Islet of Langerhans (tissue), 1 donor: Measurements from ENCODE around the gene ZIC4.

Experiments used
- FAIRE-seq: peaks from one replicate; lab custom pipeline; 2011; peaks lifted over from hg19 to GRCh38; lab: Jason Lieb, UNC

ZIC4 gene

DNA sequence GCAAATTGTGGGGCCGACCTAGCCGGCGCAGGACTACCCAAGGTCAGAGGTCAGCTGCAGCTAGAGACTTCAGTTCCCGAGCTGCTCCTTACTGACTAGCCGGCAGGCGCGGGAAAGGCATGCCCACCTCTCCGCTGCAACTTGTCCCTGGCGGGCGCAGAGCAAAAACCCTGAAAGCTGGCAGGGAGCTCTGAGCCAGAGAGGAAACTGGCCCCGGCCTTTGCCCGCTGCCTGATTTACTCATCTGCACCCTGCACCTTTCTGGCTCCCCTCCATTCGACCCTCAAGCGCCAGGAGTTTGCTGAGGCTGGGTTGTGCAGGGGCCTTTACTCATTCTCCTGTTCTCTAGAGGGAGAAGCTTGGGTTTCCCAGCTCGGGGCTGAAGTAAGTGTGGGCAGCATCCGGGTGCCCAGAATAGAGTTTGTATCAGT is 1.5 kb downstream of the ZIC4 start:
- no peak for FAIRE-seq

DNA sequence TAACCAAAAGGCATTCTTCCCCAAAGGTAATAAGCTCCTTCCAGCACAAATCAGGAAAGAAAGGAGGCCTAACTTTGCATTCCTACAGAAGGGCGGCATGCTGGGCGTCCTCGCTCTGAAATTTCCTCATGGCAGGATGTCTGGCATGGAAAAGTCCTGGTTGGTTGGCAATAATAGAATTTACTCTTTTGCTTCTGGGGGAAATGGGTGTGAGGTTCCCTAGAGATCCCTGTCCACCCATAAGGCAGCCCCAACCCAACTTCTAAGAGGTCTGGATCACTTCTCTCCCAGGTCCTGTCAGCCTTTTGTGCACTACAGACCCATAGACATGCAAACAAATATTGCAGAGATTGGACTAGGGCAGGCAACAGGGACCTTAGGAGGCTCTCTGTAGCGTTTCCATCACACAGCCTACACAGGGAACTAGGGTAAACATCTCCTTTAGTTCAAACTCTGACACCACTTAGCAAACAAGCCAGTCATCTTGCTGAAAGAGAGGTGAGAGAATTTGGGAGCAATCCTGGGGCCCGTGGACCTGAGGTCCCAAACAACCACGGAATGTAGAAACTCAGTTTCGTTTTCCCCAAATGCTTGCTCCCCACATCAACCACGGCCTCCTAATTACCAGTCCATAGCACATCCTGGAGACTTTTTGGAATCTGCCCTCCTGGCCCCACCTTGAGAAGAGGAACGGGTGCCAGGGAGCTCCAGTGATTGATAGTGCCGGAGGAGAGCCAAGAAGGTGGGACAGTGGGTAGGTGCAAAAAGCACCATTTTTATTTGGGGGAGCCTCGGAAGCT is 2.1 kb downstream of the ZIC4 start:
- FAIRE-seq = no peak

DNA sequence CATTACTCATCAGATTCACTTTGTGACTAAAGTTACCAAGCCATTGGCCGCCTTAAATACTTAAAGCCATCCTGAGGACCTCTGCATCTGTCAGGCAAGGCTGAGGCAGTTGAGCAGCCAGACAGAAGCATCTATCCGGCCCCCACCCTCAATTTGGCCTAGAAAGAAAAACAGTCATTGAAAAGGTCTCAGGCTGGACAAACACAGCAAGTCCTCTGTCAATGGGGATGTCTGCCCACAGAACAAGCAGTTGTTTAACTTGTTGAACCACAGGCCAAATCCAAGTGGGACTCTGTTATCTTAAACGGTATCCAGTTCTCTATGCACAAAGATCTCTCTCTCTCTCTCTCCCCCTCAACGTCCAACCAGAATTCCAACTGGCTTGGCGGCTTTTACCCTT is 2.8 kb downstream of the ZIC4 start:
- no peak for FAIRE-seq

DNA sequence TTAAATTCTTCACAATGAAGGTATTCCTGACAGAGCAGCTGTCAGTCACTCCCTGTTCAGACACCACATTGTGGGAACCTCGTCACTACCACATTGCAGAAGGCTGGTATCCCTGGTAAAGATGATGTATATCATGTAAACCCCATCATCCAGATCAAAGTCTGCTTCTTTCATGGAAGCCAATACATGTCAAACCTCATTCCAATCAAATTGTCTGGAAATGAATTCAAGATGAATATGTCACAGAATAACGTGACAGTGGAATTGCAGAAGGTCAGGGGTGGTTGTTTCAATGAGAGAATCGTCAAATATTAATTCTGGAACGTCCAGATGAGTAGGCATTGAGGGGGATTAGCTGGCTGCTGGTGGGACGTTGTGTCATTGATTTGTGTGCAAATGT is 4.2 kb downstream of the ZIC4 start:
- no peak for FAIRE-seq

DNA sequence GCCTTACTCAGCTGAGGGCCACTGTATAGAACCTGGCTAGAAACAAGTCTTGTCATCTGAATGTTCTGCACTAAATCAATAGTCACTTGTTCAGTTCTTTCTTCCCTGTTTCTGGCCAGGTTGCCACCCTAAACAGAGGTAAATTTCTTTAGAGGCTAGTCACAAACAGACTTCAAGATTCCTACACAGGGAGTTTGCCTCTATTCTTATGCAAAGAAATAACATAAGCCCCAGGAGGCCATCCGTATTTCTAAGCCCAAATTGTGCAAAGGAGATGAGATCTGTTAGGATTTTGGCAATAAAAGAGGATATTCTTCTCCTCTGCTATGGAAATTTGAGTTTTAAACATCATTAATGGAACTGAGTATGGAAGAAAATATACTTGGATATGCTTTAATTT is 4.9 kb downstream of the ZIC4 start:
- no peak for FAIRE-seq

DNA sequence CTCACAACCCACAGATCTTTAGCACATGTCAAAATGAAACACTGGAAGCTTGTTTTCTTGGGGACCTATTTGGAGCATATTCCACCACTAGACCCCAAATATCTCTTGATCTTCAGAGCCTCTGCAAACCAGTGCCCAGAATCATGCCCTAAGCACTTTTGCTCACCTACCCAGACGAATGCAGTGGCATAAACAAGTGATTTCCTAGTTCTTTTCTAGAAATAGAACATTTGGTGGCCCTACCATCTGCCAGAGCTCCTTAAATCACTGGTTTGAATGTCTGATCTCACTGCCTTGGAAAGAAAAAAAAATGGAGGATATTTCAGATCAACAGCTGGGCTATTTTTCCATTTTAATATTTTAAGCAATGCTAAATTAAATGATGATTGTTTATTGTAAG is 5.3 kb downstream of the ZIC4 start:
- no peak for FAIRE-seq

DNA sequence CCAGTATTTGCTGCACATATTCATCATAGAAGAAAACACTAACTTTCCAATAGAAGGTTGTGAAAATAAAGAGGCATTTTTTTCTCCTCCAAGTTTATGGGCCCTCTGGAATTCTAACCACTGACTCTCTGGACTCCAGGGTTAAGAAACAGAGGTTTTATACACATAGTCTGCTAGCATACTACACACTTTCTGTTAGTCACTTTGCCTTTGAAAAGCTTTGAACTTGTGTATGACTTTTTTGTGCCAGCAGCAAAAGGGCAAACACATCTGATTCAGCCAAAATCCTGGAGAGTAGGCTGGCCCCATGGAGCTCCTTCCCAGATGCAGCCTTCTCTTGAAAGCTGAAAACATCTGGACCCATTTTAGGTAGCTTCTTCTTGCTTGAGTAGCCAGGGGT is 6.2 kb downstream of the ZIC4 start:
- FAIRE-seq = no peak

DNA sequence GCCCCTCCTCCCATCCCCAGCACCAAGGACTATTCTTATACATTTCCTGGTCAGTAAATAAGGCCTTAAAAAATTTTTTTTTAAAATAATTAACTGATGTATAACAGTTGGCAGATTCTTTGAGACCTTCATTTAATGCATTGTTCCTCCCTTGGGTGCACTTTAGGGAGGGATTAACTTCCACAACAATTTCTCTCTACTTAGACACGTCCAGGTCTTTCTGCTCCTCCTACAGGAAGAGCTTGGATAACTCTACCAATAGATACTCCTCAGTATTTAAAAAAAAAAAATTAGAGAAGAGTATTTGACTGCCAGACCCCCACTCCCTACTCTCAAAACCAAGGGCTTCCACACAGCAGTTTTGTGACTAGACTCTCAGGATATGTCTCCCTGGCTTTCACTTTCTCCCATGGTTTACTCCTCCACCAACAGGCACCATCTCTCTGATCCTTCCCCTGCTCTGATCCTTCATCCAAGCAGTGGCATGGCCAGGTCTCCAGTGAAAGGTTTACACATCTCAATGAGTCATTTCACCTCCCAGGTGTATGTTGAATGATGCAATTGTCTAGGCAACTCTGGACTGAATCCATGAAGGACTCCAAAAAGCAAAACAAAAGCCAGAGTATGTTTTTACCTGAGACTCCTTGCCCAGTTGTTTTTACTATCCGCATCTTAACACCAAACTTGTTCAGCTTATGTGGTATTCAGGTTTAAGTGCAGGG is 7.4 kb downstream of the ZIC4 start:
- FAIRE-seq = no peak

DNA sequence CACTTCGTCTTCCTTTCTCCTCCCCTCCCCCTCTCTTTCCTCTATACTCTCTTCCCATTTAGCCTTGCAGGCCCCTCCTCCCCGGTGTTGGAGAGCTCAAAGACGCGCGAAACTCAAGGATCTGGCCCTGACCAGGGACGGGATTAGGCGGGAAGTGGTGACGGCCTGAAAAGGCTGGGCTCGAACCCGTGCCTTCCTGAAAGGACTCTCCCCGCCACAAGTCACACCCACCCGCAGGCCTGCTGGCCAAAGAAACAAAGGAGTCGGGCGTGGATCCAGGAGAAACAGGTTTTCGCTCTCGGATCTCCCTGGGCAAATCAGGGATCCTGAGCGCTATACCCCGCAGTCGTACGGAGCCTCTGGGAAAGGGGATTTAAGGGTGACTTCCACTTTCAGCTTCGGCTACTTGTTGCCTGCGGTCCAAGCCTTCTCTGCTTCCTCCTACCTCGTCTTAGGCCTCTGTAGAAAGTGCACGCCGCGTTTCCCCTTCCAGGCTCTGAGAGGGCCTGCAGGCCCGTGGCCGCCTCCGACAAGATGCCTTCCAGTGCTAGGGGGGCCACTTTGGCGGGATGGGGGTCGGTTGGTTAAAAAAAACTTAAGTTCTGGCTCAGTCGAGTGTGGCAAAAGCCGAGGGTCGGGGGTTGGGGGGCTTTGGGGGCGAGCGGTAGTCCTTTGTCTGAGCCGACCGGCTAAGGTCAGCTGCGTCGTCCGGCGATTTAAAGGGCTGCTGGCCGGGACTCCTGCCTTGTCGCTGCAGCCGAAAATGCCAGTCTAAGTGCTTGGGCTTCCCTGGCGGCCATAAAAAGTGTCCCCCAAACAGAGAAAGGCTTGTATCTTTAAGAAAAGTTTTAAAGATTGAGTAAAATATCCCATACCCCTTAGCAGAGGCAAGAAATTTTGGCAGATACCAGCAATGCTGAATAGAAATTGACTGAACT is 8.2 kb downstream of the ZIC4 start:
- FAIRE-seq = no peak

DNA sequence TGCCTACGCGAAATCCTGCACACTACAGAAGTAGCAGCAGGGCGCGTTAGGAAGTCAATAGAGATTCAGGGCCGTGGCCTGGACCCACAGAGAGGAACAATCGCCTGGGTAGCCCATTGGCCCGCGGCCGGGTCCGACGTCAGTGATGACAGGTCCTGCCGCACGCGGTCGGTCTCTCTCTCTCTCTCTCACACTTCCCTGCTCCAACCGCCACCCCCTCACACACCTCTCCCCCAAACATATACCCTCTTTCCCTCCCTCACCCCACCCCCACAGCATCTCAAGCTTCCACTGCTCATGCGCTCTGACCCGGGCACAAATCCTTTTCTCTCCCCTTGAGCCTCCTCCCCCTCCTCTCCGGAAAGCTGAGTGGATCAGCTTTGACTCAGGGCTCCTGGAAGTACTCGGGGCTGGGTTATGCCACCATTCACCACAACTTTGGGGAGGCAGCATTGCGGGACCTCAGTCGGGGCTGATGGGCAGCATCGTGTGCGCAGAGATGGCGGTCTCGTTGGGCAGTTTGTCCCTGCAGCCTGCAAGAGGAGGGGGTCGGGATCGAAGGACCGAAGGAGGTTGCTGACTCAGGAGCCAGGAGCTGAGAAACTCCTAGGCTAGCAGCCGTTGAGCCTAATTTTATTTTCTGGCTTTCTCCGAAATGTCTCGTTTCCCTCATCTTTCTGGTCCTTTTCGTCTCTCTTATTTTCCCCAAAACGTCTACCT is 9.0 kb downstream of the ZIC4 start:
- no peak for FAIRE-seq

DNA sequence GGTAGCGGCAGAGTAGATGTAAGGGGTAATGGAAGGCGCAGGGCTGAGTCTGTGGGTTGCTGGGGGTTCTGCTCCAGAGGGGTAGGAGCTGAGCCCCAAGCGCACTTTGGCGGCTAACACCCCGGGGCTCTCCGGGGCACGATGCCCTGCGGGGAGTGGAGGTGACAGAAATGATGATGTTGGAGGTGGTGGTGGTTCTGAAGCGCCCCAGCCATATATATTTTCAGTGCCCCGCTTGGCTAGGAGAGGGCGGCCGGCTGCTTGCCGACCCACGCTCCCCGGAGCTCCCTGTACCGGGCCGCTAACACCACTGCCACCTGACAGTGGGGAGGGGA is 9.7 kb downstream of the ZIC4 start:
- FAIRE-seq = no peak

DNA sequence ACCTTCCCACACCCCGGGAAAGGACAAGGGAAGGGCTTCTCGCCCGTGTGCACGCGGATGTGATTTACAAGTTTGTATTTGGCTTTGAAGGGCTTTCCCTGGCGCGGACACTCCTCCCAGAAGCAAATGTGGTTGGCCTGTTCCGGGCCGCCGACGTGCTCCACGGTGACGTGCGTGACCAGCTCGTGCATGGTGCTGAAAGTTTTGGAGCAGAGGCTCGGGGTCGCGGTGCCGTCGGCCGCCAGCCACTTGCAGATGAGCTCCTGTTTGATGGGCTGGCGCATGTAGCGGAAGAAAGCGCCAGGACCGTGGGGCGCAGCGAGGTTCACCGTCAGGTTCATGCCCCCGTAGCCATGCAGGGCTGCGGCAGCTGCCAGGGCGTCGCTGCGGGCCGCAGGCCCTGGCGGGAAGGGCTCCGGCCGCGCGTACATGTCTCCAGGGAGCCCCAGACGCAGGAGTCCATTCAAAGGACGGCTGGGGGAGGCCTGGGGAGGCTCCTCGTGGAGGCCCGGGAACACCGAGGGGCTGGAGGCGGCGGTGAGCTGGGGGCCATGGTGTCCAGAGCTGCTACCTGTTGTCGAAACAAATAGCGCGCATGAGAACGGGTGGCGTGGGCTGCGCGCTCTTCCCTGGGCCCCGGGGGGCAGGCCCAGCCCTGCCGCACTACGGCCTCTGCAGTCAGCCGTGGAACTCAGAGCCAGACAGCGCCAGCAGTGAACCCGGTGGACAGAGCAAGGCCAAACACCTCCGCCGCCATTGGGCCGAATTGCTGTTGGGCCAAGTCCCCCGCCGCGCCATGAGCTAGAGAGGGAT is 10.2 kb downstream of the ZIC4 start:
- FAIRE-seq = no peak

DNA sequence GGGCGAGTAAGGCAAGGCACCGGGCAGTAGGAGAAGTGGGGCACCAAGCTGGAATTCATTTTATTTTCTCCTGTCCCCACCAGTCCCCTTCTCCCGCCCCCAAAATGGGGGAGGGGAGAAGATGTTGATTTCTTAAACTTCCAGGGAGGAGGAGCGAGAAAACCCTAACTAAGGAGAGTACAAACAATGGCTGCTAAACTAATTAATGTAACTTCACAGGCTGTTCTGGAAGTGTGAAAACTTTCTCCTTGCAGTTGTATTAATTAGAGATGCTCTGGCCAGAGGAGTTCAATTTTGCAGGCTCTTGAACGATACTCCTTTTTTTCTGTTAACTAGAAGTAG is 11.5 kb downstream of the ZIC4 start:
- FAIRE-seq = no peak

DNA sequence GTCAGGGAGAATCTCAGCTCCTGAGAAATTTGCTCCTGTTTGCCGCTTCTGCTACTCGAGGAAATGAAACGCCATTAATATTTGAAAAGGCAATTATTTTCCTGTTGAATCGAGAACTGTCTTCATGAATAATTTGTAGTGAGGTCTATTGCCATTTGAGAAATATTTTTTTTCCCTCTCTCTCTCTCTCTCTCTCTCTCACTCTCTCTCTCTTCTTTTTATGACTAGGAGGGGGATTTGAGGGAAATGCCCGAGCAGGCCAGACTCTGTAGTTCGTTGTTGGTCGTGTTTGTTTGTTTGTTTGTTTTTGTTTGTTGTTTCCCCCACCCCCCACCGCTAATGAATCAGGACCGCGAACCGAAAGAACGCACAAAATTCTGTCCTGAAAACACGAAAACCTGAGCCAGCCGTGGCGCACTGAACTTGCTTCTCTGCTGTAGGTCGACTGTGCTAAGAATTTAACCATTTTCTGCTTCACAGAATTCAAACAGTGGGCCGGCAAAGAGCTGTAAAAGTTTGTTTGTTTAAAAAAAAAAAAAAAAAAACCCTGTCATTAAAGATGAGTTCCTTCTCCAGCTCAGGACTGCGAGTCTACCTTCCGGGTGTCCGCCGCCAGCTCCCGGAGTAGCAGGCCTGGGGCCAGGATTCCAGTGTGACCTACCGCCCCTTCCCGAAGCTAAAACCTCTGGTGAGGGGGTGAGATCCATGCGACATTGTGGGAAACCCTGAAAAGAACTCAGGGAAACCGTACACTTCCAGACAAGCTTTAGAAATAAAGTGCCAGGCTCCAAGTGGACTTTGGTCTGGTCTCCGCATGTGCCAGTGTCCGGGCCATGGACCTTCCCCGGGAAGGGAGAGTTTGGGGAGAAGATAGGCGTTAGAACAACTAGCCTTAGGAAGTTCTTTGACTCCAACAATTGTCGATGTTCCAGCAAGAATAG is 12.1 kb downstream of the ZIC4 start:
- no peak for FAIRE-seq

DNA sequence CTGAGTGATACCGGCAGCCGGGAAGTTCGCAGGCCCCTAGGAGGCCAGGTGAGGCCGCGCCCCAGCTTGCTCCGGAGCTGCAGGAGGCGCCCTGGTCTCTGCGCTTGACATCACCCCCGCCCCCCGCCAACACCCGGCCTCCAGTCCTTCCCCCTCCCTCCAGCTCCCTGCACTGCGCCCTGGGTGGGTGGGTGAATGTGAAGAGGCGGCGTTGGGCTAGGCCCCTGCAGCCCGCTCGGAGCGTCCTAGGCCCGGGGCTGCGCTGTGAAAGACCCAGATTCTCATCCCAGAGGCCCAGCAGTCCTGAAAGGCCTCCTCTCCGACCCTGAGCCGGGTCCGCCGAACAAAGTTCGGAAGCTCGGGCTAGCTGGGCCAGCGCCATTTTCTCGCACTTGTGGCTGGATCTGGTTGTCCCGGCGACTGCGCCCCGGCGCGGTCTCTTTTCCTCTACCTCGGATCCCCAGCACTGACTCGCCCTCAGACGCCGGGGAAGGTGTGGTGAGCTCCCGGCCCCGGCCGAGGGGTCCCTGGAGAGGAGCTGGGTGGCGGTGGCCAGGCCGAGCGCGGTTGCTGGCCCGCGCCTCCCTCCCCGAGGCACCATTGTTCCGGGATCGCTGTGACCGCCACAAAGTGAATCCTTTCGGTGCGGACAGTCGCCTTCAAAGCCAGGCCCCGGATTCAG is 12.9 kb downstream of the ZIC4 start:
- FAIRE-seq = no peak

DNA sequence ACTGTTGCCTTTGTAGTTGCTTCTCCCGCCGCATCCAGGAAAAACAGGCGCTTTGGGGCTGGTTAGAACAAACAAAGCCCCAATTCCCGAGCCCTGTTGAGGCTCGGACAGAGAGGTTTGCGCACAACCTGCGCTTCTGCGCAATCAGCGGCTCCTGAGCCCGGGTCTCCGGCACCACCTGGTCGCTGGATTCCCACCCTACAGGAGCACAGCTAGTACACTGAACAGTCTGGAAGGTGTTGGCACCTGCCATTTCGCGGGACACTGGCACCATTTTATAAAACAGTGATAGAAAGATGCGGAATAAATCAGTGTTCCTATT is 13.8 kb downstream of the ZIC4 start:
- no peak for FAIRE-seq

DNA sequence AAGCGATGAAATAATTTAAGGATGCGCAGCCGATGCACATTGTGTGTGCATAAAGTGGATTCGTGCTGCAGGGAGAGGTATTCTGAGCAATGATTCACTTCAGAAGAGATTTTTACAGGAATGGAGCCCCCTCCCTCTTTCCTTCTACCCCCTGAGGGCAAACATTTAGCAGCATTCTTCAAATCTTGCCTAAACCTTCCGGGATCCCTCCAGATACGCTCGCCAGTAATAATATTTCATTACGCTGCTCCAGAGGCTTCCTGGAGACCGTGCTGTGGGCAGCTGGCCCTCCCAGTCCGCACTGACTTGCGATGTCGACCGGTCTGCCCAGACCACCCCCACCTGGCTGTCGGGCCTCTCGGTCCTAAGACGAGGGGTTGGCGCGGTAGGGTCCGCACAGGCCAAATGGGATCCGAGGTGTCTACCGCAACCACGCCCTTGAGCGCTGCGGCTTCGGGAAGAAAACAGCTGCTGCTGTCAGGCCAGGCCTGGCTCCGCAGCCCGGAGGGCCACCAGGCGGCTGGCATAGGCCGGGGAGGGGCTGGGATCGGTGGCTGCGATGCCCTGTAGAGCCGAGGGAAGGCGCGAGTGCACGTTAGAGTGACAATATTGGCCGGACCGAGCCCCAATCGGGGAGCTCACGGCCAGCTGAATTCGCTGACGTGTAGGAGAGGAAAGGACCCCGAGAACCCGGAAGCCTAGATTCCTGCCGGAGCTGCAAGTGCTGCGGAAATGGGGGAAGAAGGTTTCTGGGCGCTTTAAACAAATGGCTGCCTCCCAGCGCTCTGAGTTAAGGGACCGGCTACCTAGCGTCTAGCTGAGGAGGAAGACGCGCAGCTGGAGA is 14.3 kb downstream of the ZIC4 start:
- no peak for FAIRE-seq

DNA sequence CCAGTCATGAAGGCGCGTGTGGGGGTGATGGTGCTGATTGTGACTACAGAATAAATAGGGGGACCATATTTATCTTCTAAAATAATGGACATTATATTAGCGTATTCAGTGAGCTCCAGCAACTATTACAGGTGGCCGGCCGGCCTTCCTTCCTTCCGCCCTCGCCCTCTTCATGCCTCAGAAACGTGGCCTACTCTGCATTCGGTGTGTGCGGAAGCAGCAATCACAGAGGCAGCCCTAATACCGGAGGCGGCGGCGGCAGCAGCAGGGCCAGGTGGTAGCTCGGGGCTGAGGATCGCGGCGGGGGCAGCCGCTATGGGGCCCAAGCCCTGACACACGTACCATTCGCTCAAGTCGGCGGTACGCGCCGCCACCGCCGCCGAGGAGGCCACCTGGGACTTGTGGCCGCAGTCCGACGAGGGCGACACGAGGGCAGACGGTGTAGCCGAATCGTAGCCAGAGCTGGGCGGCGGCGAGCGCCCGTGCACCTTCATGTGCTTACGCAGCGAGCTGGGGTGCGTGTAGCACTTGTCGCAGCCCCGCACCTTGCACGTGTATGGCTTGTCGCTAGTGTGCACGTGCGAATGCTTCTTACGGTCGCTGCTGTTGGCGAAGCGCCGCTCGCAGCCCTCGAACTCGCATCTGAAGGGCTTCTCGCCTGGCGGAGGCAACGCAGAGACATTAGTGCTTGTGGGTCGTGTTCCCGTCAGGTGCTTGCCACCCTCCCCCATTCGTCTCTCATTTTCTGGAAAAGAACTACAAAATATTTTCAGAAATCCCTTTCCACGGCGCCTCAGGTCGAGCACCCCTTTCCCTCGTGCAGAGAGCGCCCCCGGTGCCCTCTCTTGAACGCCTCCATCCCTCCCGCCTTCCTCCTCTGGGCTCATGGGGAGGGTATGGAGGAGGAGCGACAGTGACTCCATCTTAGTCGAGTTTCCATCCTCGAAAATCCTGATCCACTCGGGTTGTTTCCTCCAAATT is 15.5 kb downstream of the ZIC4 start:
- no peak for FAIRE-seq
